Activated T-helper 2 cell treated with anti-CD3 and anti-CD28 coated beads, Interferon-gamma antibody, Interleukin-2, Interleukin-4, amounts not matched to agents 10 μg/mL and 5 μg/mL and 100 μg/mL, durations not matched to agents 14 hours and 24 hours and 36 hours (primary cell): ENCODE results near the gene TRHDE. TPM values are rescaled to one million over a fixed set of nuclear protein-coding genes. Genes with fewer than 3 reads are reported as not detected.
"Not testable (repeated sequence)": the region's sequence is repeated elsewhere in the genome, so short reads cannot be mapped to it uniquely, and the experiment has no call there.

Experiments
- DNase-seq: peaks from one replicate; pipeline ENCODE4 v3.0.0; 2021; ENCODE audit warnings: low spot score
- H3K27ac Mint-ChIP-seq: one replicate; pipeline ENCODE4 v1.8.0; 2021; ENCODE audit warnings: mixed read lengths
- H3K27me3 Mint-ChIP-seq: one replicate; pipeline ENCODE4 v1.8.0; 2021; ENCODE audit warnings: low read depth, mixed read lengths
- H3K36me3 Mint-ChIP-seq: one replicate; pipeline ENCODE4 v1.8.0; 2021; ENCODE audit warnings: low read depth, mixed read lengths
- H3K4me1 Mint-ChIP-seq: one replicate; pipeline ENCODE4 v1.8.0; 2021; ENCODE audit warnings: low read depth, mixed read lengths
- H3K4me3 Mint-ChIP-seq: one replicate; pipeline ENCODE4 v1.8.0; 2021; ENCODE audit warnings: low read depth, mild to moderate bottlenecking, moderate library complexity, mixed read lengths
- H3K9me3 Mint-ChIP-seq: one replicate; pipeline ENCODE4 v1.8.0; 2021; ENCODE audit warnings: mixed read lengths
- intact Hi-C: fragments of 100-400 bp; cut with micrococcal nuclease; formaldehyde crosslinking; loops from one replicate; pipeline ENCODE4 v1.15.1; 2023
- total RNA-seq: library from RNA; stranded (reverse); gene quantifications from 2 replicates; pipeline ENCODE4 v1.2.3, GENCODE V29; 2022

The TRHDE gene
- total RNA-seq, 1 donor from 2014 or later, result not detected

DNA sequence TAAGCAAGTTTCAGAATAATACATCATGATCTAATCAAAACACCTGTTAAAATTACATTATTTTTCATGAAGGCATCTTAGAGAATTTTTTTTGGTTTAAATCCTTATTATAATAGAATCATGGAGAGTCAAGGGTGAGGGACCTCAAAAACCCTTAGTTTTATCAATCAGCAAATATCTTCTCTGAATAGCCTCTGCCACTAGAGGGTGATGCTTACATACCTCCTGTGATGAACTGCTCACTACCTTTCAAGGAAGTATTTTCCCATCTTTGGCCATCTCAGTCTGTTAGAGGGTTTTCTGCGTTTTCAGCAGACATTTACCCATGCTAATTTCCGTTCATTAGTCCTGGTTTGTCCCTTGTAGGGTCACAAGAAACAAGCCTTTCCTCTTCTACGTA is 200.2 kb downstream of the TRHDE start:
- Mint-ChIP-seq H3K9me3 (peaks cover 4% of the 10 kb centered on the region), H3K36me3 (no peaks in the 10 kb centered on the region), H3K27me3 (no peaks in the 10 kb centered on the region), H3K27ac (no peak overlapping the region), H3K4me3 (no peak overlapping the region), H3K4me1 (no peaks in the 10 kb centered on the region)
- DNase-seq, result no peak
- intact Hi-C loops, result no loop called here

DNA sequence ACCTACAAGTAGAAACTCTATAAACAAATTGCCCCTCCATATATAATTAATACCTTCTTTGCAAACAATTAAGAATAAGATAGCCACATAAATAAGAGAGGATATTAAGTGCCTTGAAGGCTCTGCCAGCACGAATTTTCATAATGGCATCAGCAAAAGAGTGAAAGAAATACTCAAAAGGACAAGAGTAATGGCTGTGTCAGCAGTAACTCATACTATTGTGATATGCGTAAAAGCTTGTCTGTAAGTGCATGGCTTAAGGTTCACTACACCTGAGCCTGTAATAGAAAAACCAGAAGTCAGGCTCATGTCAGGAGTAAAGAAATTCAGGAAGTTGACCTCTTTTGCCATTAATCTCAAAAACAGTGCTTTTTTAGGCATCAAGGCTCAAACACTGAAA is 204.1 kb downstream of the TRHDE start:
- Mint-ChIP-seq H3K4me1 (no peaks in the 10 kb centered on the region), H3K27ac (no peak overlapping the region), H3K27me3 (no peaks in the 10 kb centered on the region), H3K36me3 (no peaks in the 10 kb centered on the region), H3K4me3 (no peak overlapping the region), H3K9me3 (no peaks in the 10 kb centered on the region)
- no peak for DNase-seq
- intact Hi-C loops, result no loop called here

DNA sequence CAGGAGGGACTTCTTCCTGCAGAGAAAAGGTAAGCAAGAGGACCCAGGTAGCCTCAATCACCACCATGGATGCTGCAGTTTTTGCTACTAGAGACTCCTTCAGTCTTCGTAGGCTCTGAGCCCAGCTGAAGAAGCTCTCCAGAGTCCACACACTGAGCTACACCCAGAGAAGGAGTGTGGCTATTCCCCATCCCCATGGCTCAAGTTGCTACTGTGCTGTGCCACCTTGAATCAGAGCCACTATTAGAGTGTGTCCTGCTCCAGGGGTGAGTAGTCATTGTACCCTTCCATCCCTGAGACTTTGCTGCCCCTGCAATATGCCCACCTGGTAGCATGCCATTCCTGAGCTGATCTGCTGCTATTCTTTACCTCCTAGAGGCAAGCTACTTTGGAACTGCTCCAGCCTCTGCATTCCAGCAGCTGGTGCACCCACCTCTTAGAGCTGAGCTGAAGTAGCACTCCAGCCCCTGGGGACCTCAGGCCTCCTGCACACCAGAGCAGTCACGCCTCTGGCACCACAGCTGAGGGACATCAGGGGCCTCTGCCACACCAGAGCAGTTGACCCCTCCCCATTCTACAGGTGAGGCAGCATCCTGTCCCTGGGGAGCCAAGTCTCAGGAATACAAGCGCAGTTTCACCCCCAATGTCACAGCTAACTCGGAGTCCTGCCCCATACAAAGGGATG is 213.0 kb downstream of the TRHDE start:
- H3K27me3 Mint-ChIP-seq, result no peaks in the 10 kb centered on the region
- no peak overlapping the region for H3K27ac Mint-ChIP-seq
- H3K9me3 Mint-ChIP-seq, result peaks cover 21% of the 10 kb centered on the region
- DNase-seq, result no peak
- intact Hi-C loops, result no loop called here
- H3K4me1 Mint-ChIP-seq, result no peaks in the 10 kb centered on the region
- no peaks in the 10 kb centered on the region for H3K36me3 Mint-ChIP-seq
- no peak overlapping the region for H3K4me3 Mint-ChIP-seq

DNA sequence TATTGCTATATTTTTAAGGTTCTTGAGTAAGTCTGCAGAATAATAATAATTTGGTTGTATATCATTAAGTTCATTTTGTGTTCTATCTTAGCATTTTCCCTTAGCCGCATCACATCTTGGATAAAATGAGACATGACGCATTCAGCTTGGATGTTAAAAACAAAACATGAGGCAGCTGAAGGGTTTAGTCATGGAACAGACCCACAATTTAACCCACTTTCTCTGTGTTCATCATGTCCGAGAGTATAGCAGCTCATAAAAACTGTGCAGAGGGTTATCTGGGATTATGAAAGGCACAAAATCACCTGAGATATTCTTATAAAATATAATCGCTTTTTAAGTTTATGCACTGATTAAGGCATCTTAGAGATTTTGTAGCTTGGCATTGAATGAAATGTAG is 219.3 kb downstream of the TRHDE start:
- DNase-seq, result no peak
- no peak overlapping the region for H3K27ac Mint-ChIP-seq
- no peaks in the 10 kb centered on the region for H3K27me3 Mint-ChIP-seq
- H3K4me3 Mint-ChIP-seq, result no peak overlapping the region
- intact Hi-C loops, result no loop called here
- H3K4me1 Mint-ChIP-seq, result no peaks in the 10 kb centered on the region
- H3K36me3 Mint-ChIP-seq, result no peaks in the 10 kb centered on the region
- peaks cover 18% of the 10 kb centered on the region for H3K9me3 Mint-ChIP-seq

DNA sequence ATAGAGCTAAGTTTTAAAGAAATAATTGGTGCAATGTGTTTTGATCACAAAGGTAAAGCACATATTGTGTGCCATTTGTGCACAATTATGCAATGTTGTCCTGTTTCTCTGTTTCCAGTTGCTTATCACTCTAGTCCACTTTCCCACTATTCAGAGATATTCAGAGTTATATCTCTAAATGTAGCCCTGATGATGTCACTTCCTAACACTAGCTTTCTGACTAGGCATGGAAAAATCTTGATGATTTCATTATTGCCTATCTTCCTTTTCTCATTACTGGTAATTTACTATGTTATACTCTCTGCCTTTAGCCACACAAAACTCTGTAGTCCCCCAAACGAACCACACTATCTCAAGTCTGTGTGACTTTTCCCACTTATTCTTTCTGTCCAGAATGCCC is 221.2 kb downstream of the TRHDE start:
- intact Hi-C loops, result no loop called here
- no peaks in the 10 kb centered on the region for H3K27me3 Mint-ChIP-seq
- no peak for DNase-seq
- H3K9me3 Mint-ChIP-seq, result peaks cover 5% of the 10 kb centered on the region
- no peak overlapping the region for H3K4me3 Mint-ChIP-seq
- no peak overlapping the region for H3K27ac Mint-ChIP-seq
- no peaks in the 10 kb centered on the region for H3K4me1 Mint-ChIP-seq
- no peaks in the 10 kb centered on the region for H3K36me3 Mint-ChIP-seq

DNA sequence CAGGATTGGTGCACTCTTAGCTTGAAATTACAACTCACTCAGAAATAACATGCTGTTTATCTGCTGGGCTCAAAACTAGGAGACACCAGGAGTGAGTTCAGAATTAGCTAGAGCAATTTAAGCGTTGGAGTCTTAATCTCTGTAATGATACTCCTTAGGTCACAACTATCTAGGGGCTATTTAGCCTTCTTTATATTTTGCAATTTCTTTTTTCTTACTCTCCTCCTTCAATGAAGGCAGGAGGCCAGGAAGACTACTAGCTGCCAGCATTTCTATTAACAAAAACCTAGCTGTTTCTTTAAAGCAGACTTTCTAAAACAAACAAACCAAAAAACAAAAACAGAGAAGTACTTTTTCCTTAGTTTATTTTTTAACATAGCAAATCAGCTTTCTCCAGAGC is 226.2 kb downstream of the TRHDE start:
- H3K36me3 Mint-ChIP-seq, result no peaks in the 10 kb centered on the region
- no peak overlapping the region for H3K27ac Mint-ChIP-seq
- H3K9me3 Mint-ChIP-seq, result no peaks in the 10 kb centered on the region
- intact Hi-C loops, result no loop called here
- H3K4me1 Mint-ChIP-seq, result no peaks in the 10 kb centered on the region
- DNase-seq, result no peak
- H3K4me3 Mint-ChIP-seq, result no peak overlapping the region
- no peaks in the 10 kb centered on the region for H3K27me3 Mint-ChIP-seq

DNA sequence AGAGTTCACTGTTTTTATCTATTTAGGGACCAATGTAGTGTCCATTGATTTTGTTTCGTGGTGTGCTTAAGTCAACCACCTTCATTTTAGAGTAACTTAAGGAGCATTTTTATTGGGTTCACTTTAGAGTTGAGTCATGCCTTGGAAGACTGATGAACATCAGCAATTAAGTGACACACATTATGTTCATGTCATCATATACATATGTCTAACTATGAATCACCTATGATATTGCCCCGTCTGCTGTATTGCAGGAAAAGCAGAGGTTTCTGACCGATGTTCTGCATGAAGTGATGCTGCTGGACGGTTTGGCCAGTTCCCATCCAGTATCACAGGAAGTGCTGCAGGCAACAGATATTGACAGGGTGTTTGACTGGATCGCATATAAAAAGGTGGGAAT is 227.1 kb downstream of the TRHDE start:
- no peak for DNase-seq
- no peaks in the 10 kb centered on the region for H3K4me1 Mint-ChIP-seq
- H3K4me3 Mint-ChIP-seq, result no peak overlapping the region
- intact Hi-C loops, result no loop called here
- peaks cover 4% of the 10 kb centered on the region for H3K9me3 Mint-ChIP-seq
- H3K36me3 Mint-ChIP-seq, result no peaks in the 10 kb centered on the region
- H3K27ac Mint-ChIP-seq, result no peak overlapping the region
- H3K27me3 Mint-ChIP-seq, result no peaks in the 10 kb centered on the region

DNA sequence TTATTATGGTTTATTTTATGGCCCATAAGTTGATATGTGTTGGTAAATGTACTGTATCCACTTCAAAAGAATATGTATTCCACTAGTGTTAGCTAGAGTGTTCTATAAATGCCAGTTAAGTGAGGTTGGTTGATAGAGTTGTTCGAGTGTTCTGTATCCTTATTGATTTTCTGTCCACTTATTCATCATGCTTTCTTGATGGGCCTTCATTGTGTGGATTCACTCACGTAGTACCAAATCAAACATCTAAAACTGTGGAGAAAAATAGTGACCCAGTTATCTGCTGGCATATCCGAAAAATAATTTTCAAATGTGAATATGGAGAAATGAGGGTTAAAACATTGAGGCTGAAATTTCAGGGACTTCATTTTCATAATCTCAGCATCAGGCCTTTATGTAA is 230.4 kb downstream of the TRHDE start:
- no peak overlapping the region for H3K4me3 Mint-ChIP-seq
- no peaks in the 10 kb centered on the region for H3K4me1 Mint-ChIP-seq
- DNase-seq, result no peak
- intact Hi-C loops, result no loop called here
- no peak overlapping the region for H3K27ac Mint-ChIP-seq
- H3K9me3 Mint-ChIP-seq, result peaks cover 9% of the 10 kb centered on the region
- H3K27me3 Mint-ChIP-seq, result no peaks in the 10 kb centered on the region
- H3K36me3 Mint-ChIP-seq, result no peaks in the 10 kb centered on the region

DNA sequence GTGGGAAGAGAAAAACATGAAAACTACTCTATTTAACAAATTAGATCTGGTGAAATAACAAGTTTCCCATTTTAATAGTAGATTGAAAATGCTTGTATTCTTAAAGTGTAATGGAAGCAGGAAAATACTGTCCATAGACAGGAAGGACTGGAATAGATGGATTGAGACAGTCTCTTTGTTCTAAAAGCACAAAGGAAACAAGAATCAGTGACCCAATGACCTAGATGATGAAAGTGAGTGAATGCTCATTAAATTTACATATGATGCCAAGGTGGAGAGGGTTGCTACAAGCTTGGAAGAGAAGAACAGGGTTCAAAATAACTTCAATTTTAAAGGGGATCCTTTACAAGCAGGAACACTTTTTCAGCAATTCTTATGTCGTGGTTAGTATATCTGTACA is 233.1 kb downstream of the TRHDE start:
- Mint-ChIP-seq H3K4me3 (no peak overlapping the region), H3K27me3 (no peaks in the 10 kb centered on the region), H3K27ac (no peak overlapping the region), H3K4me1 (no peaks in the 10 kb centered on the region), H3K9me3 (peaks cover 14% of the 10 kb centered on the region), H3K36me3 (no peaks in the 10 kb centered on the region)
- intact Hi-C loops, result no loop called here
- no peak for DNase-seq

DNA sequence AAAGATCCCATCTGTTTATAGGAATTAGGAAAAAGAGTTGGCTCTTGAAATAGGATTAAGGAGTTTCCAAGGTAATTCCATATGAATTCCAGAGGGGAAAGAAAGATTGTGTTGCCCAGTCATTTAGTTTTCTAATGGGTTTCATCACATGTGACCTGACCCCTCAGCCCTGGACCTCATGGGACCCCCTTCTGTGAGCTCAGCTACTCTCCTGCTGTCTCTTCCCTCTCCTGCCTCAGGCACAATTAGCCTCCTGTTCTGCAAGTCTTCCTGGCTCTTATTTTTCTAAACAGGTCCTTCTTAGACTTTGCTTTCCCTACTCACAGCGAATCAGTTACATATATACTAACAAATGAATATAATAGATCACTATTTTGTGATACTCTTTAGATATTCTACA is 237.7 kb downstream of the TRHDE start:
- H3K27ac Mint-ChIP-seq, result no peak overlapping the region
- H3K4me1 Mint-ChIP-seq, result no peaks in the 10 kb centered on the region
- H3K27me3 Mint-ChIP-seq, result no peaks in the 10 kb centered on the region
- no peaks in the 10 kb centered on the region for H3K36me3 Mint-ChIP-seq
- DNase-seq, result no peak
- H3K4me3 Mint-ChIP-seq, result no peak overlapping the region
- H3K9me3 Mint-ChIP-seq, result peaks cover 10% of the 10 kb centered on the region
- intact Hi-C loops, result no loop called here

DNA sequence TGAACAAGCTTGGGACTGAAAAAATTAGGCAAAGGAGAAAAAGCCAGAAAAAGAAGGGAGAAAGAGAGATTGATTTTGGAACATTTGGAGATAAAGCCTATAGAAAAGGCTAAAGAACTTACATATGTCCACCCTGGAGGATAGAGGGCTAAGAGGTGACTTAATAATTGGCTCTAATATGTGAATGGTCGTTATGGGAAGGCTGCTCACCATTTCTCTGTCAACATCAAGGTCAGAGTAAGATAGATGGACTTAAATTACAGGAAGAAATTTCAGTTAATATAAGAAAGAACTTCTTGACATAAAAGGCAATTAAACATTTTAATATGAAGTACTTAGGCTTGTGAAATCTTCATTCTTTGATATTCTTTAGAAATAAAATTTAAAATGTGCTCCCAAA is 238.6 kb downstream of the TRHDE start:
- Mint-ChIP-seq H3K27me3 (no peaks in the 10 kb centered on the region), H3K27ac (no peak overlapping the region), H3K4me1 (no peaks in the 10 kb centered on the region), H3K9me3 (peaks cover 10% of the 10 kb centered on the region), H3K36me3 (no peaks in the 10 kb centered on the region), H3K4me3 (no peak overlapping the region)
- intact Hi-C loops, result no loop called here
- no peak for DNase-seq

DNA sequence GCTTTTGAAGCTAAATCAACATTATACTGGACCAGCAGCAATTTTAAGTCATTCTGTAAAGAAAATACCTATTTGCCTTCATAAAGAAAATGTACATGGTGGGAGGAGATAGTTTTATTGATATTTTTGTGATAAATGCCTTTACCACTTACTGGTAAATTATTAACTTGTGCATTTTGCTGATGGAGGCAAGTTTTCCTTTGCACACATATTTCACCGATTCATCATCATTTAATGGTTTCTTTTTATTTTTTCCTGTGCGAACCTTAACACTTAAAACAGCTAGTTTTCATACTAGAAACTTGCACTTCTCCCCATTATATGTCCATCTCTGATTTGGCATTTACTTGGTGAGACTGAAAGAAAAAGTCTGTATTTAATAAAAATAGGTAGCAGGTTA is 239.3 kb downstream of the TRHDE start:
- DNase-seq, result no peak
- intact Hi-C loops, result no loop called here
- no peak overlapping the region for H3K27ac Mint-ChIP-seq
- no peak overlapping the region for H3K4me3 Mint-ChIP-seq
- H3K27me3 Mint-ChIP-seq, result no peaks in the 10 kb centered on the region
- no peaks in the 10 kb centered on the region for H3K36me3 Mint-ChIP-seq
- H3K9me3 Mint-ChIP-seq, result peaks cover 10% of the 10 kb centered on the region
- no peaks in the 10 kb centered on the region for H3K4me1 Mint-ChIP-seq

DNA sequence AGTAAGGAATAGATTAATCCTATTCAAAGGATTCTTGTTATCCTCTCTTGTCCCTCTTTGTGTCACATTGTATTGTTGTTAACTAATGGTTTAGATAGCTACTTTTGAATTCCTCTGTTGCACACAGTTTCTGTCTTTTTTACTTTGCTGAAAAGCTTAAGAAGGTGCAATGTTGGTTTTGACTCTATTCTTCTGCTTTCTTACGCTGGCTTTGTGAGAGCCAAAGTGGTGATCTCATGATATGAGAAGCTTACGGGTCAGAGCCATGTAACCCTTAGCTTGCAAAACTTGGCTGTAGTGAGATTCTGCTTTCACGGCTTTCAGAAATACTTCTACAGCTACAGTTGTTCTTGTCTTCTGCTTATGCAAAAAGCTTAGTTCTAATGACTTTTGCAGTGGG is 239.7 kb downstream of the TRHDE start:
- DNase-seq, result no peak
- Mint-ChIP-seq H3K4me1 (no peaks in the 10 kb centered on the region), H3K27me3 (no peaks in the 10 kb centered on the region), H3K4me3 (no peak overlapping the region), H3K36me3 (no peaks in the 10 kb centered on the region), H3K27ac (no peak overlapping the region), H3K9me3 (peaks cover 10% of the 10 kb centered on the region)
- intact Hi-C loops, result no loop called here

DNA sequence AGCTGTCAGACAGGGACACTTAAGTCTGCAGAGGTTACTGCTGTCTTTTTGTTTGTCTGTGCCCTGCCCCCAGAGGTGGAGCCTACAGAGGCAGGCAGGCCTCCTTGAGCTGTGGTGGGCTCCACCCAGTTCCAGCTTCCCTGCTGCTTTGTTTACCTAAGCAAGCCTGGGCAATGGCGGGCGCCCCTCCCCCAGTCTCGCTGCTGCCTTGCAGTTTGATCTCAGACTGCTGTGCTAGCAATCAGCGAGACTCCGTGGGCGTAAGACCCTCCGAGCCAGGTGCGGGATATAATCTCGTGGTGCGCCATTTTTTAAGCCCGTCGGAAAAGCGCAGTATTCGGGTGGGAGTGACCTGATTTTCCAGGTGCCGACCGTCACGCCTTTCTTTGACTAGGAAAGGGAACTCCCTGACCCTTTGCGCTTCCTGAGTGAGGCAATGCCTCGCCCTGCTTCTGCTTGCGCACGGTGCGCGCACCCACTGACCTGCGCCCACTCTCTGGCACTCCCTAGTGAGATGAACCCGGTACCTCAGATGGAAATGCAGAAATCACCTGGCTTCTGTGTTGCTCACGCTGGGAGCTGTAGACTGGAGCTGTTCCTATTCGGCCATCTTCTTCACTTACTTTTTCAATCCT is 248.0 kb downstream of the TRHDE start:
- H3K27me3 Mint-ChIP-seq, H3K4me3 Mint-ChIP-seq, intact Hi-C loops, H3K27ac Mint-ChIP-seq, DNase-seq, H3K4me1 Mint-ChIP-seq, H3K36me3 Mint-ChIP-seq, H3K9me3 Mint-ChIP-seq: not testable (repeated sequence)
